Right lobe of liver (tissue), 4 donors: ENCODE data around the gene BTF3.

Source experiments
- POLR2A ChIP-seq: fragments of 450-650 bp; IDR thresholded peaks from one replicate; pipeline ENCODE4 v1.6.1; 2017; ENCODE audit warnings: antibody characterized with exemption, mild to moderate bottlenecking
- TF ChIP-seq, protein P1 (sequence below), 4 donors: fragments of 200-600 bp in 3 of 4; fragments of 450-650 bp in 1 of 4; IDR thresholded peaks; one replicate each; pipeline versions ENCODE4 v1.5.1 to v1.8.0; 2016 to 2022; ENCODE audit warnings: antibody characterized with exemption in 4 of 4, mild to moderate bottlenecking in 2 of 4
- donor health status: DM: no; HTN: no; CAD: no.
- donor health status: DM: no; HTN: no; CAD: no.
- donor health status: DM: no; HTN: yes; CAD: no.

DNA sequence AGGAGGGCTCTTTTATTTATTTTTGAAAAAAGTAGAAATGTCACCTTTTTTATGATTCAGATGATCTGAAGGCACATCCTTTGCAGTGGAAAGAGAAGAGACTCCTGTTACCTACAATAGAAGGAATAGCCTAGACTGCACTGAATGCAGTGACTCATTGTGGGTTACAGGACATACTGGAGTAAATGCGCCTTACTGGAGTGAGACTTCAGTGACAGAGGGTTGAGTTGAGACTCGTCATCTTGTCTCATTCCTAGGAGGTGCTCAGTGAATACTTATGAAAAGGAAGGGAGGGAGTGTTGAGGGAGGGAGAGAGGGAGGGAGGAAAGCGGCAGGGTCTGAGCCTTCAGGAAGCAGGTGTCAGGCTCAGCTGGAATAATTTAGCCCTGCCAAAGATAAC, 42.0 kb downstream of the BTF3 start:
- TF ChIP-seq, protein P1, sequence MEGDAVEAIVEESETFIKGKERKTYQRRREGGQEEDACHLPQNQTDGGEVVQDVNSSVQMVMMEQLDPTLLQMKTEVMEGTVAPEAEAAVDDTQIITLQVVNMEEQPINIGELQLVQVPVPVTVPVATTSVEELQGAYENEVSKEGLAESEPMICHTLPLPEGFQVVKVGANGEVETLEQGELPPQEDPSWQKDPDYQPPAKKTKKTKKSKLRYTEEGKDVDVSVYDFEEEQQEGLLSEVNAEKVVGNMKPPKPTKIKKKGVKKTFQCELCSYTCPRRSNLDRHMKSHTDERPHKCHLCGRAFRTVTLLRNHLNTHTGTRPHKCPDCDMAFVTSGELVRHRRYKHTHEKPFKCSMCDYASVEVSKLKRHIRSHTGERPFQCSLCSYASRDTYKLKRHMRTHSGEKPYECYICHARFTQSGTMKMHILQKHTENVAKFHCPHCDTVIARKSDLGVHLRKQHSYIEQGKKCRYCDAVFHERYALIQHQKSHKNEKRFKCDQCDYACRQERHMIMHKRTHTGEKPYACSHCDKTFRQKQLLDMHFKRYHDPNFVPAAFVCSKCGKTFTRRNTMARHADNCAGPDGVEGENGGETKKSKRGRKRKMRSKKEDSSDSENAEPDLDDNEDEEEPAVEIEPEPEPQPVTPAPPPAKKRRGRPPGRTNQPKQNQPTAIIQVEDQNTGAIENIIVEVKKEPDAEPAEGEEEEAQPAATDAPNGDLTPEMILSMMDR (IDR thresholded peaks at IDR 0.05): no peak
- TF ChIP-seq POLR2A: no peak
